WTC11 (cell line): ENCODE results near the gene TSPO. TPM values are rescaled to one million over a fixed set of nuclear protein-coding genes. Genes with fewer than 3 reads are reported as not detected.

Experiments
- ATAC-seq: fragments of 200-7000 bp; cut with Tn5 transposase; 2 replicates; pipeline ENCODE4 v1.10.0; 2021; ENCODE audit warnings: mild to moderate bottlenecking, moderate library complexity
- CTCF ChIA-PET: fragments of 300-600 bp; sonication (Branson Sonifier 250); formaldehyde crosslinking; loops from one replicate; lab custom pipeline; 2021; ENCODE audit warnings: antibody characterized with exemption; lab: Charles Lee
- POLR2A ChIA-PET: fragments of 350-600 bp; sonication (Branson Sonifier 250); formaldehyde crosslinking; loops from one replicate; lab custom pipeline; 2021; ENCODE audit warnings: antibody characterized with exemption; lab: Charles Lee
- DNase-seq: peaks from one replicate; pipeline ENCODE4 v3.0.0; 2021; ENCODE audit warnings: low spot score
- H3K27ac Mint-ChIP-seq: 2 replicates; pipeline ENCODE4 v1.8.0; 2021; ENCODE audit warnings: mixed read lengths
- H3K27me3 Mint-ChIP-seq: 2 replicates; pipeline ENCODE4 v1.8.0; 2021; ENCODE audit warnings: low read depth, mild to moderate bottlenecking, moderate library complexity, mixed read lengths
- H3K36me3 Mint-ChIP-seq: 2 replicates; pipeline ENCODE4 v1.8.0; 2021; ENCODE audit warnings: mixed read lengths
- H3K4me1 Mint-ChIP-seq: 2 replicates; pipeline ENCODE4 v1.8.0; 2022; ENCODE audit warnings: mixed read lengths
- H3K4me3 Mint-ChIP-seq: 2 replicates; pipeline ENCODE4 v1.8.0; 2021; ENCODE audit warnings: mild to moderate bottlenecking, moderate library complexity, mixed read lengths
- H3K9me3 Mint-ChIP-seq: 2 replicates; pipeline ENCODE4 v1.8.0; 2021; ENCODE audit warnings: mixed read lengths
- SOX15 ChIP-seq: fragments of 250-450 bp; sonication (Bioruptor Pico); IDR thresholded peaks from 2 replicates; pipeline ENCODE4 v1.9.0; 2021; ENCODE audit warnings: mild to moderate bottlenecking
- ZNF219 ChIP-seq: sonication (generic); formaldehyde crosslinking; IDR thresholded peaks from 2 replicates; pipeline ENCODE4 v1.8.0; 2023; ENCODE audit warnings: missing genetic modification reagents, mild to moderate bottlenecking, borderline replicate concordance
- ZNF281 ChIP-seq: sonication (generic); formaldehyde crosslinking; IDR thresholded peaks from 2 replicates; pipeline ENCODE4 v1.8.0; 2023; ENCODE audit warnings: mild to moderate bottlenecking, missing genetic modification reagents
- total RNA-seq: library from RNA; stranded (reverse); gene quantifications from 3 replicates; pipeline ENCODE4 v1.2.3, GENCODE V29; 2021
- TF ChIP-seq, protein P1 (sequence below): fragments of 250-450 bp; sonication (Bioruptor Pico); IDR thresholded peaks from 2 replicates; pipeline ENCODE4 v1.9.0; 2021; ENCODE audit warnings: mild to moderate bottlenecking, borderline replicate concordance
- TF ChIP-seq, protein P2 (sequence below): sonication (generic); formaldehyde crosslinking; IDR thresholded peaks from 2 replicates; pipeline ENCODE4 v1.8.0; 2022; ENCODE audit warnings: missing genetic modification reagents
- TF ChIP-seq, protein P3 (sequence below): sonication (generic); formaldehyde crosslinking; IDR thresholded peaks from 2 replicates; pipeline ENCODE4 v1.8.1; 2022; ENCODE audit warnings: mild to moderate bottlenecking, moderate library complexity, missing genetic modification reagents

The TSPO gene
- total RNA-seq, 1 experiment from 2014 or later: 21.9 TPM

GRCh38 chr22:43207849-43208702 lies 56.7 kb downstream of the TSPO start:
- CTCF ChIA-PET: interaction anchor here (0.6 to 1.1 kb wide), 3 partner anchors 17 to 65 kb away, joined by 3 read pairs; no protein-coding TSS in a partner anchor
- peaks cover 3% of the 10 kb centered on the region for H3K4me1 Mint-ChIP-seq
- H3K27me3 Mint-ChIP-seq: no peaks in the 10 kb centered on the region
- TF ChIP-seq, protein P1, sequence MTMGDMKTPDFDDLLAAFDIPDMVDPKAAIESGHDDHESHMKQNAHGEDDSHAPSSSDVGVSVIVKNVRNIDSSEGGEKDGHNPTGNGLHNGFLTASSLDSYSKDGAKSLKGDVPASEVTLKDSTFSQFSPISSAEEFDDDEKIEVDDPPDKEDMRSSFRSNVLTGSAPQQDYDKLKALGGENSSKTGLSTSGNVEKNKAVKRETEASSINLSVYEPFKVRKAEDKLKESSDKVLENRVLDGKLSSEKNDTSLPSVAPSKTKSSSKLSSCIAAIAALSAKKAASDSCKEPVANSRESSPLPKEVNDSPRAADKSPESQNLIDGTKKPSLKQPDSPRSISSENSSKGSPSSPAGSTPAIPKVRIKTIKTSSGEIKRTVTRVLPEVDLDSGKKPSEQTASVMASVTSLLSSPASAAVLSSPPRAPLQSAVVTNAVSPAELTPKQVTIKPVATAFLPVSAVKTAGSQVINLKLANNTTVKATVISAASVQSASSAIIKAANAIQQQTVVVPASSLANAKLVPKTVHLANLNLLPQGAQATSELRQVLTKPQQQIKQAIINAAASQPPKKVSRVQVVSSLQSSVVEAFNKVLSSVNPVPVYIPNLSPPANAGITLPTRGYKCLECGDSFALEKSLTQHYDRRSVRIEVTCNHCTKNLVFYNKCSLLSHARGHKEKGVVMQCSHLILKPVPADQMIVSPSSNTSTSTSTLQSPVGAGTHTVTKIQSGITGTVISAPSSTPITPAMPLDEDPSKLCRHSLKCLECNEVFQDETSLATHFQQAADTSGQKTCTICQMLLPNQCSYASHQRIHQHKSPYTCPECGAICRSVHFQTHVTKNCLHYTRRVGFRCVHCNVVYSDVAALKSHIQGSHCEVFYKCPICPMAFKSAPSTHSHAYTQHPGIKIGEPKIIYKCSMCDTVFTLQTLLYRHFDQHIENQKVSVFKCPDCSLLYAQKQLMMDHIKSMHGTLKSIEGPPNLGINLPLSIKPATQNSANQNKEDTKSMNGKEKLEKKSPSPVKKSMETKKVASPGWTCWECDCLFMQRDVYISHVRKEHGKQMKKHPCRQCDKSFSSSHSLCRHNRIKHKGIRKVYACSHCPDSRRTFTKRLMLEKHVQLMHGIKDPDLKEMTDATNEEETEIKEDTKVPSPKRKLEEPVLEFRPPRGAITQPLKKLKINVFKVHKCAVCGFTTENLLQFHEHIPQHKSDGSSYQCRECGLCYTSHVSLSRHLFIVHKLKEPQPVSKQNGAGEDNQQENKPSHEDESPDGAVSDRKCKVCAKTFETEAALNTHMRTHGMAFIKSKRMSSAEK: no peak
- no peak for TF ChIP-seq SOX15 (CRISPR knock-in tag)
- H3K4me3 Mint-ChIP-seq: no peak overlapping the region
- no peaks in the 10 kb centered on the region for H3K36me3 Mint-ChIP-seq
- no peak for DNase-seq
- no peak overlapping the region for H3K27ac Mint-ChIP-seq
- POLR2A ChIA-PET: no interaction called here
- no peak for ATAC-seq
- no peaks in the 10 kb centered on the region for H3K9me3 Mint-ChIP-seq

DNA sequence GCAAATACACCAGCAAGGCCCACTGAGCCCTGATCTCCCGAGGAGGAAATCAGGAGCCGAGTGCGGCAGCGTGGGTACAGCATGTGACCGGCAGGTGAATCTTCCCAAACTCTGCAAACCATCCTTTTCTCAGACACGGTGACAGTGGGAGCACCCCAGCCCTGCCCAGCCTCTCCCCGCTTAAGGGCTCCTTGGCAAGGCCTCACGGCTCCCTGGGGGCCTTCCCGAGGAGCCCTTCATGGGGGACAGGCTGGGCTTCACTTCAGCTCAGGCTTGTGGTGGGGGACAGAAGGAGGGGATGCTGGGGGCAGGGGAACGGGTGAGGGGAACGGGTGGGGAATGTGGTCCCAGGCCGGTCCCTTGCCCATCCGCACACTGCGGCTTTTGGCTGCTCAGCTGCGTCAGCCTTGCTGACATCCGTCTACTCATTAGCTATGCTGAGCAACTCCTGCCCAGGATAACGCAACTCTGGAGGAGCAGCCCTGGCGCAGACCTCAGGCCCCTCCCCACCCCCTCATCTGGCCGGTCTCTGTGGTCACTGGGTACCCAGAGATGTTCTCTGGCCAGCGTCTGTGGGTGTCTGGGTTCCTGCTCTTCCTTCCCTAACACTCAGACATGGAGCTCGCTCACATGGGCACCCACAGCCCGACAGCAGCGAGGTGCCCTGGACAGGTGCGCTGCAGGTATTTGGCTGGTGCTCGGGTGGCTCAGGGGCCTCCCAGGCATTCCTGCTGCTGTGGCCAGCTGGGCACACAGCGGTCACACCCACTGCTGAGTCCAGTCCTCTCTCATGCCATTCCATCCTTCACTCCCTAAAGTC lies 57.6 kb downstream of the TSPO start:
- no peaks in the 10 kb centered on the region for H3K27me3 Mint-ChIP-seq
- DNase-seq: no peak
- TF ChIP-seq, protein P1: no peak
- TF ChIP-seq ZNF219 (CRISPR knock-in tag) (no peak), ZNF281 (CRISPR knock-in tag) (no peak)
- TF ChIP-seq, protein P2, sequence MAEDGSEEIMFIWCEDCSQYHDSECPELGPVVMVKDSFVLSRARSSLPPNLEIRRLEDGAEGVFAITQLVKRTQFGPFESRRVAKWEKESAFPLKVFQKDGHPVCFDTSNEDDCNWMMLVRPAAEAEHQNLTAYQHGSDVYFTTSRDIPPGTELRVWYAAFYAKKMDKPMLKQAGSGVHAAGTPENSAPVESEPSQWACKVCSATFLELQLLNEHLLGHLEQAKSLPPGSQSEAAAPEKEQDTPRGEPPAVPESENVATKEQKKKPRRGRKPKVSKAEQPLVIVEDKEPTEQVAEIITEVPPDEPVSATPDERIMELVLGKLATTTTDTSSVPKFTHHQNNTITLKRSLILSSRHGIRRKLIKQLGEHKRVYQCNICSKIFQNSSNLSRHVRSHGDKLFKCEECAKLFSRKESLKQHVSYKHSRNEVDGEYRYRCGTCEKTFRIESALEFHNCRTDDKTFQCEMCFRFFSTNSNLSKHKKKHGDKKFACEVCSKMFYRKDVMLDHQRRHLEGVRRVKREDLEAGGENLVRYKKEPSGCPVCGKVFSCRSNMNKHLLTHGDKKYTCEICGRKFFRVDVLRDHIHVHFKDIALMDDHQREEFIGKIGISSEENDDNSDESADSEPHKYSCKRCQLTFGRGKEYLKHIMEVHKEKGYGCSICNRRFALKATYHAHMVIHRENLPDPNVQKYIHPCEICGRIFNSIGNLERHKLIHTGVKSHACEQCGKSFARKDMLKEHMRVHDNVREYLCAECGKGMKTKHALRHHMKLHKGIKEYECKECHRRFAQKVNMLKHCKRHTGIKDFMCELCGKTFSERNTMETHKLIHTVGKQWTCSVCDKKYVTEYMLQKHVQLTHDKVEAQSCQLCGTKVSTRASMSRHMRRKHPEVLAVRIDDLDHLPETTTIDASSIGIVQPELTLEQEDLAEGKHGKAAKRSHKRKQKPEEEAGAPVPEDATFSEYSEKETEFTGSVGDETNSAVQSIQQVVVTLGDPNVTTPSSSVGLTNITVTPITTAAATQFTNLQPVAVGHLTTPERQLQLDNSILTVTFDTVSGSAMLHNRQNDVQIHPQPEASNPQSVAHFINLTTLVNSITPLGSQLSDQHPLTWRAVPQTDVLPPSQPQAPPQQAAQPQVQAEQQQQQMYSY (CRISPR knock-in tag): no peak
- TF ChIP-seq, protein P3, sequence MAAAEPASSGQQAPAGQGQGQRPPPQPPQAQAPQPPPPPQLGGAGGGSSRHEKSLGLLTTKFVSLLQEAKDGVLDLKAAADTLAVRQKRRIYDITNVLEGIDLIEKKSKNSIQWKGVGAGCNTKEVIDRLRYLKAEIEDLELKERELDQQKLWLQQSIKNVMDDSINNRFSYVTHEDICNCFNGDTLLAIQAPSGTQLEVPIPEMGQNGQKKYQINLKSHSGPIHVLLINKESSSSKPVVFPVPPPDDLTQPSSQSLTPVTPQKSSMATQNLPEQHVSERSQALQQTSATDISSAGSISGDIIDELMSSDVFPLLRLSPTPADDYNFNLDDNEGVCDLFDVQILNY: no peak
- H3K27ac Mint-ChIP-seq: no peak overlapping the region
- H3K4me1 Mint-ChIP-seq: peaks cover 6% of the 10 kb centered on the region
- POLR2A ChIA-PET: no interaction called here
- CTCF ChIA-PET: interaction anchor here (0.6 to 2.1 kb wide), 4 partner anchors 17 to 66 kb away, joined by 3 to 12 read pairs (median 4); no protein-coding TSS in a partner anchor
- no peaks in the 10 kb centered on the region for H3K9me3 Mint-ChIP-seq
- no peak overlapping the region for H3K4me3 Mint-ChIP-seq
- H3K36me3 Mint-ChIP-seq: no peaks in the 10 kb centered on the region
- ATAC-seq: no peak
